ENCODE measurements around the gene SLC29A2. TPM values are rescaled to one million over a fixed set of nuclear protein-coding genes. Genes with fewer than 3 reads are reported as not detected.
"Not testable (repeated sequence)": the region's sequence is repeated elsewhere in the genome, so short reads cannot be mapped to it uniquely, and the experiment has no call there.

Gene SLC29A2
- total RNA-seq, 8 experiments from 2014 or later = 0.56 to 15.7 (median 3.5) TPM

DNA sequence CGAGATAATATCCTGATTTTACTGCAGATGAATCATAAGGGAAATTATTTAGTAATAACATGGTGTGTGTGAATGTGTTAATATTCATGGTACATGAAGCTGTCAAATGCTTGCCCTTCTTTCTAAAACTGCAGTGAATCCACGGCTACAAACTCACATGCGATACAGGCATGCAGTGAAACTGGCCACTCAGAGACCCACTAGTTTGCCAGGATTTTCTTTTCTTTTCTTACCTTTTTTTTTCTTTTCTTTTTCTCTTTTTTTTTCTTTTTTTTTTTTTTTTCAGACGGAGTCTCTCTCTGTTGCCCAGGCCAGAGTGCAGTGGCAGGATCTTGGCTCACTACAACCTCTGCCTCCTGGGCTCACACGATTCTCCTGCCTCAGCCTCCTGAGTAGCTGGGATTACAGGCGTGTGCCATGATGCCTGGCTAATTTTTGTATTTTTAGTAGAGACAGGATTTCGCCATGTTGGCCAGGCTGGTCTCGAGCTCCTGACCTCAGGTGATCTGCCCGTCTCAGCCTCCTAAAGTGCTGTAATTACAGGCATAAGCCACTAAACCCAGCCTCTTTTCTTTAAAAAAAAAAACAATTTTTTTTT, 2.2 kb upstream of the SLC29A2 start:
- WGBS, 10 experiments = 28 to 88% (median 67%) methylated on average over 3 to 9 of the region's 9 CpGs; no CpG with 5 or more reads in 2 of the 10 experiments
- ATAC-seq (replicated peaks in 6 of 8); H3K4me3 ChIP-seq; H3K4me1 ChIP-seq (replicated peaks in 1 of 2); in situ Hi-C loops (cut with MboI; ENCODE audit: low pct_unique_long_range_greater_than_20kb in 2 of 9, low sequenced_read_pairs in 9 of 9, unreplicated experiment in 9 of 9); H3K27ac ChIP-seq: not testable (repeated sequence)

DNA sequence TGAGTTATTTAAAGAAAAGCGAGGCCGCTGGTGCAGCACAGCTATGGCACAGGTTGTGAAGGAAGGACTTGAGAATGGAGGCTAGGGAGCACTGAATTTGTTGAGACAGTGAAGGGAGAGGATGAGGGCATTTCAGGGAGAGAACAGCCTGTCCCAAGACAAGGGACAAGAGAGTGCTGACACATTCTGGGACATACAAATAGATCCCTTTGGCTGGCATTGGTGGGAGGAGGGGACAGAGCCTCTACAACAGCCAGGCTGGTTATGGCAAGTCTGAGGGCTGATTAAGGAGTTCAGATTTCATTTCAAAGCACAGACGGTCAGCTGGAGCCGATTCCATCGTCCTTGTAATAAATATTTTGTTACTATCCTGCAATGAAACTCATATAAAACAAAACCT, 1.7 kb upstream of the SLC29A2 start:
- no peak for ATAC-seq (replicated peaks in 6 of 8)
- Histone ChIP-seq H3K27ac (no peak overlapping the region), H3K4me1 (replicated peaks in 1 of 2) (peaks cover 7 to 8% of the 10 kb centered on the region in 2 donors), H3K4me3 (no peak overlapping the region)
- in situ Hi-C loops (cut with MboI; ENCODE audit: low pct_unique_long_range_greater_than_20kb in 2 of 9, low sequenced_read_pairs in 9 of 9, unreplicated experiment in 9 of 9) = no loop called here
- WGBS, 10 experiments = 10 to 100% (median 66%) methylated on average over 1 to 5 of the region's 5 CpGs; no CpG with 5 or more reads in 1 of the 10 experiments

GRCh38 chr11:66369073-66369894, 2.3 kb downstream of the SLC29A2 start:
- Histone ChIP-seq H3K4me1 (replicated peaks in 1 of 2) (peaks cover 7 to 8% of the 10 kb centered on the region in 2 donors), H3K27ac (no peak overlapping the region), H3K4me3 (no peak overlapping the region)
- no peak for ATAC-seq (replicated peaks in 6 of 8)
- WGBS, 10 experiments = 20 to 100% (median 50%) methylated on average over 1 to 4 of the region's 25 CpGs; no CpG with 5 or more reads in 5 of the 10 experiments
- in situ Hi-C loops (cut with MboI; ENCODE audit: low pct_unique_long_range_greater_than_20kb in 2 of 9, low sequenced_read_pairs in 9 of 9, unreplicated experiment in 9 of 9) = no loop called here

DNA sequence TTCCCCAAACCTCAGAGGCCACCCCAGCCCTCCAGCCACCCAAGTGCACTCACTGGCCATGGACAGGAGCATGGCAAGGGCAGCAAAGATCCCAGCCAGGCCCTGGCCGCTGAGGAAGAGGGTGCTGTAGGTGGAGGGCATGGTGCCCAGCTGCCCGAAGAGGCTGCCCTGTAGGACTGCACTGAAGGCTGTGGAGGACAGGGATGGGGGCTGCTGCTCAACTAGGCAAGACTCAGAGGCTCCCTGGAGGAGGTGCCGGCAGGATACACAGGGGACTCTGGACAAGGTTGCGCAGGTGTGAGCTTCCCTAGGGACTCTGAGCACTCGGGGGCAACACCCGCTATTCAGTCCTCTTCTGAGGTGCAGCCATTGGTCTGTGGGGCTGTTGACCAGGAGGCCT, 3.1 kb downstream of the SLC29A2 start:
- no peak for ATAC-seq (replicated peaks in 6 of 8)
- in situ Hi-C loops (cut with MboI; ENCODE audit: low pct_unique_long_range_greater_than_20kb in 2 of 9, low sequenced_read_pairs in 9 of 9, unreplicated experiment in 9 of 9) = no loop called here
- 90 to 100% (median 97%) methylated on average over 1 to 5 of the region's 6 CpGs; no CpG with 5 or more reads in 5 of the 10 experiments for WGBS, 10 experiments
- Histone ChIP-seq H3K27ac (no peak overlapping the region), H3K4me1 (replicated peaks in 1 of 2) (peaks cover 7 to 8% of the 10 kb centered on the region in 2 donors), H3K4me3 (no peak overlapping the region)

DNA sequence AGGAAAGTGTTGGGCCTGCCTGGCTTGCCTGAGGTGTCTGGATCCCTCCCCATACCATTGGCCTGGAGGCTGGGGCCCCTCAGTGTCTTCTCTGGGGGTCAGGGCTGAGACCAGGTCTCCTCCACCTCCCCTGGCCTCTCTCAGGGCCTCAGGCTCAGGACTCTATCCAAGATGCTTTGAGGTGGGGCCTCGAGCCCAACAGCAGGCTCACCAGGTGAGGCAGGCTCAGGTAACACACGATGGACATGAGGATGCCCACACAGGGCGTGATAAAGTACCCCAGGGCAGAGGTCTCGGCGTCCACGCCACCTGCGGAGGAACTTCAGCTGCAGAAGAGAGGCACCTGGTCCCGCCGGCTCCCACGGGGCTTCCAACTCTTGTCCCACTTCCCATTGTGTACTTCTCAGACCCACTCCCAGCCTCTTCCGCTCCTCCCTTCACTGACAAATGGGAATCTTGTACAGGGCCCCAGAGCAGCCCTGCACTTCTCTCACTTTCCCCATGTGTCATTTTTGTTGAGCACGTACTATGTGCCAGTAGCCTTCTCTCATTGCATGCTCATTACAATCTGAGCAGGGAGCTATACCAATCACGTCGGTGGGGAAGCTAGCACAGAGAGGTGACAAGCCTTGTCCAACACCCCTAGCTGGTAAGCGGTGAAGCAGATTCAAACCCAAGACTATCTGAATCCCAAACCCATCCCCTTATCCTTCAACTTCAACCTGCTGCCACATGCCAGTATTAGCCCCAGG, 3.8 kb downstream of the SLC29A2 start:
- H3K4me1 ChIP-seq (replicated peaks in 1 of 2) = peaks cover 7 to 8% of the 10 kb centered on the region in 2 donors
- no peak overlapping the region for H3K27ac ChIP-seq
- in situ Hi-C loops (cut with MboI; ENCODE audit: low pct_unique_long_range_greater_than_20kb in 2 of 9, low sequenced_read_pairs in 9 of 9, unreplicated experiment in 9 of 9) = no loop called here
- no peak for ATAC-seq (replicated peaks in 6 of 8)
- WGBS, 10 experiments = 67 to 100% (median 94%) methylated on average over 3 to 11 of the region's 15 CpGs; no CpG with 5 or more reads in 4 of the 10 experiments
- H3K4me3 ChIP-seq = no peak overlapping the region

DNA sequence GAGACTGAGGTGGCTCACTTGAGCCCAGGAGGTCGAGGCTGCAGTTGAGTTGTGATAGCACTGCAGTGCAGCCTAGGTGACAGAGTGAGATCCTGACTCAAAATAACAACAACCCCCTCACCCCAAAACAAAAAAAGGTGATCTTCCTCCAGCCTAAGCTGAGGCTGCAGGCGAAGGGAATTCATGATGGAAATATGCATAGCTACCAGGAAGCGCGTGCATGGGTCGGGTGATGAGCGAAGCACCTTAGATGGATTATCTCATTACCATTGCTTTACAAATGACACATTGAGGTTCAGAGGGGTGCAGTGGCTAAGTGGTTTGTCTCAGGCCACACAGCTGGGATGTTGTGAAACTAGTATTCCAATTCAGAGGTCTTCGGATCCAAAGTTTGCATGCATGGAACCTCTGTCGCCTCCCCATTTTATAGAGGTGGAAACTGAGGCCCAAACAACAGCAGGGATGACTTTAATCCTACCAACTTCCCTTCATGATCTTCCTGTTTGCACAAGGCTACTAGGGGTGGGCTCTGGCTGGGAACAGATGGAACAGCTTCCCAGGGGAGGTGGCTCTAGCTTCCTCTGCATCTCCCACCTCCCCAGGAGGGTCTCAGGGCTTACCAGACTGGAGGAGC, 4.6 kb downstream of the SLC29A2 start:
- WGBS, 10 experiments = 79 to 100% (median 95%) methylated on average over 3 to 8 of the region's 8 CpGs; no CpG with 5 or more reads in 3 of the 10 experiments
- peaks cover 7 to 8% of the 10 kb centered on the region in 2 donors for H3K4me1 ChIP-seq (replicated peaks in 1 of 2)
- in situ Hi-C loops (cut with MboI; ENCODE audit: low pct_unique_long_range_greater_than_20kb in 2 of 9, low sequenced_read_pairs in 9 of 9, unreplicated experiment in 9 of 9) = no loop called here
- no peak for ATAC-seq (replicated peaks in 6 of 8)
- H3K27ac ChIP-seq = no peak overlapping the region
- no peak overlapping the region for H3K4me3 ChIP-seq

DNA sequence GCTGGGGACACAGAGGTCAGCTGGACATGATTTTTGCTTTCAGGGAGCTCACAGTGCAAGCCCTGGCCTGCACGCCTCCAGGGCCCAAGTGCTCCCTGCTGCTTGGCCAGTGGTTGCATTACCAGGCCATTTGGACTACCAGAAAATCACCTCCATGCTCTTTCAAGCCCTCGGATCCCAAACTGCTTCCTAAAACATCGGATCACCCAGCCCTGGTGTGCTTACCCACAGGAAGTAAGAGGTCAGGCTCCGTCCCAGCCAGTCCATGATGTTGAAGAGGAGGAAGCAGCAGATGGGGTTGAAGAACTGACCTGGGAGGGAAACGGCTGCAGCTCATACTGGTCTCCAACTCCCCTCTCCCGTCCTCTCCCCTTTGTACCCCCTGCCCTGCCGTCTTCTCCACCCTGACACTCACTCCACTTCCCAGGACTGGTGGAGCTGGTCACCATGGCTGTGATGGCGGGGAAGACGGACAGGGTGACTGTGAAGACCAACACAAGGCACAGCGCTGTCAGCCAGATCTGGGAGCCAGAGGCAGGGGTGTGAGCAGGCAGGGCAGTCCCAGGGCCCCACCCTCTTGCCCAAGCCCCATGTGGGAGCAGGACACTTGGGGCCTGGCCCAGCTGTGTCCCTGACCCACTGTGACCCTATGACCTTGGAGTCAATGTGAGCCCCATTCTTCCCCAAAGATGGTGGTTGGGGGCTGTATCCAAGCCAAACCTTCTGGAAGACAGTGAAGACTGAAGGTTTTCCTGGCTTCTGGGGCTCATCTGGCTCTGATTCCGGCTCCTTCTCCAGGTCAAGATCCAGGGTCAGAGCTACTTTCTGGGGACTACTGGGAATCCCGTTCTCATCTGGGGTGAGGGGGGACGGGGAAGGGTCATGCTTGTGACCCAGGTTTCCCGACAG, 5.6 kb downstream of the SLC29A2 start:
- 60 to 100% (median 100%) methylated on average over 1 to 5 of the region's 14 CpGs; no CpG with 5 or more reads in 4 of the 10 experiments for WGBS, 10 experiments
- ATAC-seq (replicated peaks in 6 of 8) = no peak
- in situ Hi-C loops (cut with MboI; ENCODE audit: low pct_unique_long_range_greater_than_20kb in 2 of 9, low sequenced_read_pairs in 9 of 9, unreplicated experiment in 9 of 9) = no loop called here
- no peak overlapping the region for H3K4me3 ChIP-seq
- H3K27ac ChIP-seq = no peak overlapping the region
- H3K4me1 ChIP-seq (replicated peaks in 1 of 2) = peaks cover 7 to 8% of the 10 kb centered on the region in 2 donors

- H3K27ac ChIP-seq = no peak overlapping the region
- ATAC-seq (replicated peaks in 6 of 8) = no peak
- no CpG with 5 or more reads among the region's 6 CpGs for WGBS, 10 experiments
- in situ Hi-C loops (cut with MboI; ENCODE audit: low pct_unique_long_range_greater_than_20kb in 2 of 9, low sequenced_read_pairs in 9 of 9, unreplicated experiment in 9 of 9) = no loop called here
- peaks cover 3 to 5% of the 10 kb centered on the region in 2 donors for H3K4me1 ChIP-seq (replicated peaks in 1 of 2)
- no peak overlapping the region for H3K4me3 ChIP-seq
These were observed 6.4 kb downstream of the SLC29A2 start for GRCh38 chr11:66365166-66365565.

DNA sequence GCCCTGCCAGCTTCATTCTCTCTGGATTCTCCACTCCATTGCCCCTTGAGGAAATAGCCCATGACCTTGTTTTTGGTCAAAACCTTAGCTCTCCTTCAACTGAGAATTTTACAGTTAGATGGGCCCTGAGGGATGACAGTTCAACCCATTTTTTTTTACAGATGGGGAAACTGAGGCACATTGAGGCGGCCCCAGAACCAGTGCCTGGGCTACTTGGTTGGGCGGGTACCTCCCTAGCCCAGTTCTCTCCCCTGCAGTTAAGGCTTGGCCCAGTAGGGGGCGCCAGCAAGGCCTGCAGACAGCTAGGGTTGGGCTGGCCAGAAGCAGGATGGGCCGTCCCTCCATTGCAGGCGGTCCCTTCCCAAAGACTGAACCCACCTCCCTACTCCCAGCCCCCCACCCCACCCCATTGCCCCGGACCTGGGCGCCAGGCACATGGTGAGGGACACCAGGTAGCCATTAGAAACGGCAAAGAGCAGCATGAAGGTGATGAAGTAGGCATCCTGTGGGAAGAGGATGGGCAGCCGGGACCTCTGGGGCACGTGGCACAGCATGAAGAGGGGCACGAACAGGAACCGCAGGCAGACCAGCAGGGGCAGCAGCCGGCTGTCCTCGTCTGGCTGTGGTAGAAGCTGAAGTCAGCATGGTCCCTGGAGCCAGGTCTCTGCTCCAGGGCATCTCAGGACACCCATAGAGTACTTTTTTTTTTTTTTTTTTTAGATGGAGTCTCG, 7.6 kb downstream of the SLC29A2 start:
- Histone ChIP-seq H3K4me3 (no peak overlapping the region), H3K4me1 (replicated peaks in 1 of 2) (no peaks in the 10 kb centered on the region), H3K27ac (no peak overlapping the region)
- in situ Hi-C loops (cut with MboI; ENCODE audit: low pct_unique_long_range_greater_than_20kb in 2 of 9, low sequenced_read_pairs in 9 of 9, unreplicated experiment in 9 of 9) = no loop called here
- peak in 4 of 8 experiments; percentile 11 to 65 (median 63) for ATAC-seq (replicated peaks in 6 of 8)
- 20 to 87% (median 77%) methylated on average over 1 to 3 of the region's 15 CpGs; no CpG with 5 or more reads in 7 of the 10 experiments for WGBS, 10 experiments

- no peaks in the 10 kb centered on the region for H3K4me1 ChIP-seq (replicated peaks in 1 of 2)
- no peak overlapping the region for H3K4me3 ChIP-seq
- 32% methylated on average over 5 of the region's 14 CpGs; no CpG with 5 or more reads in 9 of the 10 experiments for WGBS, 10 experiments
- ATAC-seq (replicated peaks in 6 of 8) = peak in 2 of 8 experiments; percentile 2 to 54
- no peak overlapping the region for H3K27ac ChIP-seq
- in situ Hi-C loops (cut with MboI; ENCODE audit: low pct_unique_long_range_greater_than_20kb in 2 of 9, low sequenced_read_pairs in 9 of 9, unreplicated experiment in 9 of 9) = no loop called here
These were observed 8.4 kb downstream of the SLC29A2 start for GRCh38 chr11:66363187-66363601.

- no peaks in the 10 kb centered on the region for H3K4me1 ChIP-seq (replicated peaks in 1 of 2)
- peak in 1 of 8 experiments; percentile 2 for ATAC-seq (replicated peaks in 6 of 8)
- 60 to 100% (median 88%) methylated on average over 1 to 8 of the region's 9 CpGs; no CpG with 5 or more reads in 2 of the 10 experiments for WGBS, 10 experiments
- no peak overlapping the region for H3K27ac ChIP-seq
- H3K4me3 ChIP-seq = no peak overlapping the region
- in situ Hi-C loops (cut with MboI; ENCODE audit: low pct_unique_long_range_greater_than_20kb in 2 of 9, low sequenced_read_pairs in 9 of 9, unreplicated experiment in 9 of 9) = no loop called here
These were observed 8.9 kb downstream of the SLC29A2 start for GRCh38 chr11:66362481-66363147.
